Neural progenitor cell (in vitro differentiated cells): Measurements from ENCODE around the gene ITPR1. TPM values are rescaled to one million over a fixed set of nuclear protein-coding genes. Genes with fewer than 3 reads are reported as not detected.

ENCODE experiments used
- DNase-seq: peaks from one replicate; pipeline ENCODE4 v3.0.0-alpha.2; 2016; ENCODE audit warnings: low spot score
- H2AFZ ChIP-seq: fragments of 200-600 bp; sonication (generic); replicated peaks from 2 replicates; pipeline ENCODE4 v1.6.1; 2016; ENCODE audit warnings: antibody characterized with exemption
- H3F3A ChIP-seq: fragments of 200-600 bp; sonication (generic); 2 replicates; pipeline ENCODE4 v1.6.1; 2016; ENCODE audit warnings: antibody characterized with exemption, low read depth
- H3K27ac ChIP-seq: fragments of 200-600 bp; sonication (generic); 2 replicates; pipeline ENCODE4 v1.5.1; 2016; ENCODE audit warnings: mild to moderate bottlenecking
- H3K27me3 ChIP-seq: fragments of 200-600 bp; sonication (generic); 2 replicates; pipeline ENCODE4 v1.6.1; 2016; ENCODE audit warnings: mild to moderate bottlenecking, moderate library complexity
- H3K36me3 ChIP-seq: fragments of 200-600 bp; sonication (generic); 2 replicates; pipeline ENCODE4 v1.5.1; 2016
- H3K4me1 ChIP-seq: fragments of 200-600 bp; sonication (generic); 2 replicates; pipeline ENCODE4 v1.6.1; 2016; ENCODE audit warnings: mixed run types
- H3K4me2 ChIP-seq: fragments of 200-600 bp; sonication (generic); 2 replicates; pipeline ENCODE4 v1.6.1; 2016
- H3K4me3 ChIP-seq: fragments of 200-600 bp; sonication (generic); 2 replicates; pipeline ENCODE4 v1.5.1; 2016
- H3K79me2 ChIP-seq: fragments of 200-600 bp; sonication (generic); 2 replicates; pipeline ENCODE4 v1.6.1; 2016; ENCODE audit warnings: low read depth
- H3K9ac ChIP-seq: fragments of 200-600 bp; sonication (generic); 2 replicates; pipeline ENCODE4 v1.6.1; 2016
- H3K9me3 ChIP-seq: fragments of 200-600 bp; sonication (generic); 2 replicates; pipeline ENCODE4 v1.5.1; 2016; ENCODE audit warnings: low read depth
- H4K20me1 ChIP-seq: fragments of 200-600 bp; sonication (generic); 2 replicates; pipeline ENCODE4 v1.6.1; 2016; ENCODE audit warnings: low read depth
- H3K27ac Mint-ChIP-seq: 3 replicates; pipeline ENCODE4 v1.8.0; 2021; ENCODE audit warnings: mixed read lengths
- H3K27me3 Mint-ChIP-seq: 2 replicates; pipeline ENCODE4 v1.8.0; 2022; ENCODE audit warnings: low read depth, mild to moderate bottlenecking, inconsistent platforms, moderate library complexity, mixed read lengths; ENCODE audit not compliant: insufficient read depth
- H3K36me3 Mint-ChIP-seq: 3 replicates; pipeline ENCODE4 v1.8.0; 2021; ENCODE audit warnings: mixed read lengths
- H3K4me1 Mint-ChIP-seq: 3 replicates; pipeline ENCODE4 v1.8.0; 2021; ENCODE audit warnings: mixed read lengths
- H3K4me3 Mint-ChIP-seq: 3 replicates; pipeline ENCODE4 v1.8.0; 2021; ENCODE audit warnings: mild to moderate bottlenecking, moderate library complexity, mixed read lengths
- H3K9me3 Mint-ChIP-seq: 3 replicates; pipeline ENCODE4 v1.8.0; 2020; ENCODE audit warnings: mixed read lengths
- CTCF ChIP-seq: fragments of 200-600 bp; sonication (generic); IDR thresholded peaks from 2 replicates; pipeline ENCODE4 v1.5.1; 2017; ENCODE audit warnings: antibody characterized with exemption, mild to moderate bottlenecking
- EZH2 ChIP-seq: fragments of 200-600 bp; sonication (generic); IDR thresholded peaks from 2 replicates; pipeline ENCODE4 v1.6.1; 2017; ENCODE audit warnings: antibody characterized with exemption, mild to moderate bottlenecking, moderate library complexity
- EZH2phosphoT487 ChIP-seq: fragments of 200-600 bp; sonication (generic); IDR thresholded peaks from 2 replicates; pipeline ENCODE4 v1.6.1; 2017; ENCODE audit warnings: antibody characterized with exemption
- total RNA-seq: library from RNA; depleted of rRNA; stranded (reverse); fragments of >200 nt; gene quantifications from 2 replicates; pipeline ENCODE4 v1.2.3, GENCODE V29; 2015; ENCODE audit warnings: low replicate concordance

The ITPR1 gene
- total RNA-seq, 1 donor from 2014 or later, result 5.0 TPM

- no peaks in the 10 kb centered on the region for H4K20me1 ChIP-seq
- Mint-ChIP-seq H3K4me1 (peaks cover 13% of the 10 kb centered on the region), H3K9me3 (no peaks in the 10 kb centered on the region), H3K4me3 (no peak overlapping the region), H3K27me3 (no peaks in the 10 kb centered on the region), H3K36me3 (no peaks in the 10 kb centered on the region), H3K27ac (no peak overlapping the region)
- no peaks in the 10 kb centered on the region for H3K9me3 ChIP-seq
- no peak for DNase-seq
- no peaks in the 10 kb centered on the region for H3K36me3 ChIP-seq
- no peak overlapping the region for H3K4me2 ChIP-seq
- peaks cover 8% of the 10 kb centered on the region for H3K4me1 ChIP-seq
- no peak overlapping the region for H2AFZ ChIP-seq
- H3K9ac ChIP-seq, result no peak overlapping the region
- no peak overlapping the region for H3K27ac ChIP-seq
- no peaks in the 10 kb centered on the region for H3K79me2 ChIP-seq
- H3K27me3 ChIP-seq, result no peaks in the 10 kb centered on the region
- no peak overlapping the region for H3K4me3 ChIP-seq
- TF ChIP-seq EZH2, result no peak
- TF ChIP-seq EZH2phosphoT487, result no peak
- TF ChIP-seq CTCF, result no peak
- H3F3A ChIP-seq, result peaks cover under 1% of the 10 kb centered on the region
Observed at GRCh38 chr3:4601892-4602291, 108.7 kb downstream of the ITPR1 start.

- Mint-ChIP-seq H3K9me3 (no peaks in the 10 kb centered on the region), H3K27me3 (peaks cover 2% of the 10 kb centered on the region), H3K36me3 (no peaks in the 10 kb centered on the region), H3K27ac (no peak overlapping the region), H3K4me3 (no peak overlapping the region), H3K4me1 (peaks cover 7% of the 10 kb centered on the region)
- H3K36me3 ChIP-seq, result no peaks in the 10 kb centered on the region
- no peaks in the 10 kb centered on the region for H4K20me1 ChIP-seq
- no peaks in the 10 kb centered on the region for H3K9me3 ChIP-seq
- DNase-seq, result no peak
- H3K4me1 ChIP-seq, result no peaks in the 10 kb centered on the region
- no peak overlapping the region for H3K9ac ChIP-seq
- no peak overlapping the region for H2AFZ ChIP-seq
- H3K27me3 ChIP-seq, result no peaks in the 10 kb centered on the region
- no peak overlapping the region for H3K4me3 ChIP-seq
- no peaks in the 10 kb centered on the region for H3F3A ChIP-seq
- TF ChIP-seq CTCF (no peak), EZH2 (no peak), EZH2phosphoT487 (no peak)
- H3K79me2 ChIP-seq, result no peaks in the 10 kb centered on the region
- H3K4me2 ChIP-seq, result no peak overlapping the region
- no peak overlapping the region for H3K27ac ChIP-seq
Observed at GRCh38 chr3:4604693-4605092, 111.5 kb downstream of the ITPR1 start.

- H3K4me1 ChIP-seq, result no peaks in the 10 kb centered on the region
- H2AFZ ChIP-seq, result no peak overlapping the region
- no peak for TF ChIP-seq CTCF
- no peak for DNase-seq
- H3K9me3 Mint-ChIP-seq, result no peaks in the 10 kb centered on the region
- H3K4me3 Mint-ChIP-seq, result no peak overlapping the region
- H3K27me3 ChIP-seq, result no peaks in the 10 kb centered on the region
- H3K27ac ChIP-seq, result no peak overlapping the region
- H3K4me3 ChIP-seq, result no peak overlapping the region
- H3K36me3 Mint-ChIP-seq, result no peaks in the 10 kb centered on the region
- H3K9me3 ChIP-seq, result no peaks in the 10 kb centered on the region
- H3K9ac ChIP-seq, result no peak overlapping the region
- H3K79me2 ChIP-seq, result no peaks in the 10 kb centered on the region
- H4K20me1 ChIP-seq, result no peaks in the 10 kb centered on the region
- peaks cover 7% of the 10 kb centered on the region for H3K4me1 Mint-ChIP-seq
- H3K4me2 ChIP-seq, result no peak overlapping the region
- H3K27ac Mint-ChIP-seq, result no peak overlapping the region
- H3F3A ChIP-seq, result no peaks in the 10 kb centered on the region
- no peaks in the 10 kb centered on the region for H3K36me3 ChIP-seq
- H3K27me3 Mint-ChIP-seq, result peaks cover 2% of the 10 kb centered on the region
Observed at GRCh38 chr3:4606911-4607310, 113.8 kb downstream of the ITPR1 start.

- Histone ChIP-seq H3K9ac (no peak overlapping the region), H3K4me3 (no peak overlapping the region), H4K20me1 (no peaks in the 10 kb centered on the region), H3K27ac (no peak overlapping the region), H3K79me2 (no peaks in the 10 kb centered on the region), H3F3A (no peaks in the 10 kb centered on the region), H3K36me3 (no peaks in the 10 kb centered on the region), H3K4me1 (no peaks in the 10 kb centered on the region), H3K27me3 (no peaks in the 10 kb centered on the region), H3K4me2 (no peak overlapping the region), H2AFZ (no peak overlapping the region), H3K9me3 (no peaks in the 10 kb centered on the region)
- Mint-ChIP-seq H3K4me3 (no peak overlapping the region), H3K36me3 (no peaks in the 10 kb centered on the region), H3K4me1 (no peaks in the 10 kb centered on the region), H3K9me3 (no peaks in the 10 kb centered on the region), H3K27ac (no peak overlapping the region), H3K27me3 (peaks cover 2% of the 10 kb centered on the region)
- no peak for TF ChIP-seq EZH2
- TF ChIP-seq CTCF, result no peak
- TF ChIP-seq EZH2phosphoT487, result no peak
- DNase-seq, result no peak
Observed at GRCh38 chr3:4613366-4613765, 120.2 kb downstream of the ITPR1 start.
